Measurements from ENCODE around the gene OLFM3.

The OLFM3 gene

GRCh38 chr1:101781201-101781831, 215.4 kb downstream of the OLFM3 start:
- TF ChIP-seq CTCF (conservative IDR thresholded peaks at IDR 0.05) (no peak), ZFX (IDR thresholded peaks at IDR 0.05) (no peak)
- H3K27ac ChIP-seq = no peak overlapping the region

DNA sequence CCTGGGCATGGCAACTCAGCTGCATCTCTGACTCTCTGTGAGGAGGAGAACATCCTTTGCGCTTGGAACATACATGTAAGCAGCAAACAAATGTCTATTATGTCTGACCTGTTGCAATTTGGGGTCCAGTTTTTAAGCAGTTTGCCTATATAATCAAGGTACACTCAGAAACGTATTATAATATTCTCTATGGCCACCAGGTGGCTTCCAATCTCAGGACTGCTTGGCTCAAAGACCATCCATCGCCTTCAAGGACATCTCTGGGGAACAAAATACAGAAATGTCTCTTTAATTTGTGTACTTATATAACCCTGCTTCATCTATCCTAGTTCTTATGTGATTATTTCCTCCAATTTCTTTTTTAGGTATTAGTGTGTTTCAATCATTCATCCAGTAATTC, 227.2 kb downstream of the OLFM3 start:
- TF ChIP-seq ZFX (IDR thresholded peaks at IDR 0.05) (no peak), CTCF (conservative IDR thresholded peaks at IDR 0.05) (peak; percentile 76)
- H3K27ac ChIP-seq = no peak overlapping the region

DNA sequence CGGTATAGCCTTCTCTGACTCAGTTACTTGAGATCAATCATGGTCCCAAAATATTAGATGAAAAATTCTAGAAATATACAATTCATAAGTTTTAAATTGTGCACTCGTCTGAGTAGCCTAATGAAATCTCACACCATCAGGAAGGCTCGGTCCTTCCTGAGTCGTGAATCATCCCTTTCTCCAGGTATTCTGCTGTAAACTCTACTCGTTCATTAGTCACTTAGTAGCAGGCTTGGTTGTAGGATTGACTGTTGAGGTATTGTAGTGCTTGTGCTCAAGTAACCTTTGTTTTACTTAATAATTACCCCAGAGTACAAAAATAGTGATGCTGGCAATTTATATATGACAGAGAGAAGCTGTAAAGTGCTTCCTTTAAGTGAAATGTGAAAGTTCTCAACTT, 238.7 kb downstream of the OLFM3 start:
- TF ChIP-seq CTCF (conservative IDR thresholded peaks at IDR 0.05) (no peak), ZFX (IDR thresholded peaks at IDR 0.05) (no peak)
- H3K27ac ChIP-seq = no peak overlapping the region

DNA sequence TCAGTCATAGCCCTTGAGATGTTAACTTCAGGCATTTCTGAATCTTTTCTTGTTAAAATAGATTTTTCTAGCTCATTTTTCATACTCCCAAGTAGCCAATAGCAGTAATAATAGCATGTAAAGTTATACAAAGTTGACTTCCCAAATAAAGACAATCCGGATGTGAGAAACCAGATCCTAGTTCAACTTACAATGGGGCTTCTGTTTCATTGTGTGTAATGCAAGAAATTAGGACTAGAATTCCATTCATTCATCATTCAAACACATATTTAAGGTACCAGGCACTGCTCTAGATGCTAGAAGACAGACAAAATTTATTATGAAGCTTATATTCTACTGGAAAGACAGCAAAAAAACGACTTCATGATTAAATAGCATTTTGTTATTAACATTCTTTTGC, 240.3 kb downstream of the OLFM3 start:
- H3K27ac ChIP-seq = no peak overlapping the region
- no peak for TF ChIP-seq CTCF (conservative IDR thresholded peaks at IDR 0.05)
- no peak for TF ChIP-seq ZFX (IDR thresholded peaks at IDR 0.05)

Data from C4-2B (cell line).